Large intestine (tissue), 3 donors: ENCODE results near the gene PAMR1. TPM values are rescaled to one million over a fixed set of nuclear protein-coding genes. Genes with fewer than 3 reads are reported as not detected.
A peak's percentile ranks its signal among the peaks of the same experiment; 100 is the strongest.

Experiments
- DNase-seq, 2 donors: peaks; one replicate each; pipeline versions ENCODE4 v3.0.0 to v3.0.0-alpha.2; 2013
- H3K27ac ChIP-seq: one replicate; pipeline ENCODE4 v1.5.1; 2013; ENCODE audit warnings: low read length
- H3K27me3 ChIP-seq: 2 replicates; pipeline ENCODE4 v1.6.1; 2013; ENCODE audit warnings: low read length; ENCODE audit not compliant: control insufficient read depth, insufficient read depth
- H3K36me3 ChIP-seq: 2 replicates; pipeline ENCODE4 v1.6.1; 2013; ENCODE audit warnings: low read length; ENCODE audit not compliant: control insufficient read depth, insufficient read depth
- H3K4me1 ChIP-seq: one replicate; pipeline ENCODE4 v1.6.1; 2013; ENCODE audit warnings: low read length; ENCODE audit not compliant: control insufficient read depth, insufficient read depth
- H3K4me3 ChIP-seq: one replicate; pipeline ENCODE4 v1.5.1; 2013; ENCODE audit warnings: low read length
- H3K9me3 ChIP-seq: one replicate; pipeline ENCODE4 v1.6.1; 2013; ENCODE audit warnings: mild to moderate bottlenecking, low read depth, low read length, moderate library complexity; ENCODE audit not compliant: control insufficient read depth
- WGBS: methylation state at CpG from one replicate; pipeline ENCODE4 v1.1.5; 2013; ENCODE audit warnings: low lambda C conversion rate; ENCODE audit not compliant: insufficient coverage; 5-methylcytosine and 5-hydroxymethylcytosine counted together
- polyA plus RNA-seq: library from polyadenylated mRNA; unstranded; fragments of 120-200 nt; gene quantifications from one replicate; pipeline ENCODE4 v1.2.1, GENCODE V29; 2013

The PAMR1 gene
- polyA plus RNA-seq, 1 donor, result 8.3 TPM

DNA sequence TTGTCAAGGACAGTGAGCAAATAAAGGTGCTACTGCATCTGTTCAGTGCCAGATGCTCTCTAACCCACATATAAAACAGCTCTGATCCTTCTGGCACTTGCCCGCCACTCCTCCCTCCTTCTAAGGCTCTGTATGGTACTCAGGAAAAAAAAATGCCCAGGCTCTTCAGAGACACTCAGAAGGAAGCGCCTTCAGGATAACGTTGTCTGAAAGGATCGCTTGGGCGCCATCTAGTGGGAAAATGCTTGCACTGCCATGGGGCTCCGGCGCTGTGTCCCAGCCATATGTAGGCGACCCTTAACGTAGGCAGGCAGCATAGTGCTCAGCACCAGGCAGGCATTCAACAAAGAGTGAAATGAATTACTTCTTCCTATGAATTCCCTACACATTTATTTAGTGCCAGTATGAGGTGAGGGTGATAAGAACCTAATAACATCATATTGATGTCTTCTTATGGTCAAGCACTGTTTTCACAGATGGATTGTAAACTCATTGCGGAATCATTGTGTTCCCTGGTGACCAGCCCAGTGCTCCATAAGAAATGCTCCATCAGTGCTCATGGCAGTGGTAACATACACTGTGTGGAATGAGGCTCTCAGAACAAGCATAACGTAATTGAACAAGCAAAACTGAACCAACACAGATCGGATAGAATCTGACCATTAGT, 39.6 kb downstream of the PAMR1 start:
- no peaks in the 10 kb centered on the region for H3K9me3 ChIP-seq

DNA sequence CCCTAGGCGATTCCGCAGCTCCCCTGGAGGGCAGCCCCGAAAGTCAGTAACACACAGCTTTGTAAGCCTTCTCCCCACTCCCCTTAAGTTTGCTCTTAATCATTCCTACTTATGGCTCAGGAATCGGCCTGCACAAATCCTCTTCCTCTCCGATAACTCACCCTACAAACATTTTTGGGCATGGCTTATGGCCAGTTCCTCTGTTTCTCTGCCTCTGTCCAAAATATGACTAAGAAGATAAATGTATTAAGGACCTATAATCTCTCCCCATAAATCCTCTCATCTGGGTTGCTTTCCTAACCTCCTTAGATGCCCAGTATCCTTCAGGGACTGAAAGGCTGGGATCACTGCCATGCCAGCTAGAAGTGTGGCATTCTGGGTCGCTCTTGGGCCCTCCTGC, 41.0 kb downstream of the PAMR1 start:
- 100% methylated on average over 3 of the region's 6 CpGs for WGBS
- Histone ChIP-seq H3K4me3 (no peak overlapping the region), H3K9me3 (no peaks in the 10 kb centered on the region)

More for the DNA sequence above, 39.6 kb downstream of the PAMR1 start:
- DNase-seq, result peak; percentile 59 to 62
- H3K4me1 ChIP-seq, result no peaks in the 10 kb centered on the region
- peaks cover 2% of the 10 kb centered on the region for H3K27me3 ChIP-seq
- H3K27ac ChIP-seq, result no peak overlapping the region
- H3K36me3 ChIP-seq, result no peaks in the 10 kb centered on the region
- no peak overlapping the region for H3K4me3 ChIP-seq
- 92% methylated on average over 2 of the region's 12 CpGs for WGBS

DNA sequence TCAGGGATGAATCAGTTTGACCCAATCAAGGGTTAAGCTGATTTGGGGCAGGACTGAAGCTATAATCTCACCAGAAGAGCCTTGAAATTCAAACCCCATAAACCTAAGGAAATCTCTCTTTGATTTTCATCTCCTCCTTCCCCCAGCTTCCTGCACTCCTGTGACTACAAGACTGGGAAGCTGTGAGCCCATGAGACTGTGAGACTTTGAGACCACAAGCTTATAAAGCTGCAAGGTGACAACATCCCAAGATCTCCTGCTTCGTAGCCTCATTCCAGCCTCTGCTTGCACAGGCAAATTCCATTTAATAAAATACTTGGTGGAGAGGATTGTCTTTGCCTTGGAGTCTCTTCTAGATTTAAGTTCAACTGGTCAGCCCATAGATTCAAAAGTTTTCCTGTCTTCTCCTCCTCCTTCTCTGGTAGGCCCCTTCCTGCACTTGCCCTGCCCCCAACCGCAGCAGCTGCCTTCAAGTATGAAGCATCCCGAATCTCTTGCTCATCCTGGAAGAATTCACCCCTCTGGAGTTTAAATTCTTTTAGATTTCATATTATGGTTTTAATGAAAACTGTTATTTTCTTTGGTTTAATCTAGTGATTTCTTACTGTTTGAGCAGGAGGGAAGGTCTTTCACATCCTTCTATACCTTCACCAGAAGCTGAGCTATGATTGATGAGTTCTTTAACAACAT, 42.1 kb downstream of the PAMR1 start:
- Histone ChIP-seq H3K4me1 (no peaks in the 10 kb centered on the region), H3K27me3 (peaks cover 2% of the 10 kb centered on the region), H3K36me3 (no peaks in the 10 kb centered on the region), H3K4me3 (no peak overlapping the region), H3K27ac (no peak overlapping the region), H3K9me3 (no peaks in the 10 kb centered on the region)
- WGBS, result no CpG with 5 or more reads among the region's 3 CpGs
- no peak for DNase-seq

More for the DNA sequence above, 41.0 kb downstream of the PAMR1 start:
- no peak for DNase-seq
- no peaks in the 10 kb centered on the region for H3K36me3 ChIP-seq
- H3K27ac ChIP-seq, result no peak overlapping the region
- H3K27me3 ChIP-seq, result peaks cover 2% of the 10 kb centered on the region
- no peaks in the 10 kb centered on the region for H3K4me1 ChIP-seq

DNA sequence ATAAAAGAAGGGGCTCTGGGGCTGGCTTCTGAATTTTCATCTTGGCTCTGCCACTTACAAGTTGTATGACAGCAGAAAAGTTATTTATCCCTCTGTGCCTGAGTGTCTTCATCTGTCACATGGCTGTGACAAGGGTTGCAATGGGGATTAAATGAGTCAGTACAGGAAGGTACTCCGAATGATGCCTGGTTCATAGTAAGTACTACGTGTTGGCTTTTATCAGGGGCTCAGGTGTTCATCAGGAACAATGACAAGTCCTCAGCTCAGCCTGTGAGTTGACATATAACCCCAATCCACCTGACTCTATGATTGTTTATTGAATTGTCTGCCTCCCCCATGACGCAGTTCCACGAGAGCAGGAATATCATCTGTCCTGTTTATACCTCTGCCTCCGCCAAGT, 45.7 kb downstream of the PAMR1 start:
- WGBS, result 86% methylated on average over 3 of the region's 5 CpGs
- Histone ChIP-seq H3K4me1 (no peaks in the 10 kb centered on the region), H3K4me3 (no peak overlapping the region), H3K9me3 (no peaks in the 10 kb centered on the region), H3K27ac (no peak overlapping the region), H3K36me3 (no peaks in the 10 kb centered on the region), H3K27me3 (peaks cover 8% of the 10 kb centered on the region)
- DNase-seq, result no peak

DNA sequence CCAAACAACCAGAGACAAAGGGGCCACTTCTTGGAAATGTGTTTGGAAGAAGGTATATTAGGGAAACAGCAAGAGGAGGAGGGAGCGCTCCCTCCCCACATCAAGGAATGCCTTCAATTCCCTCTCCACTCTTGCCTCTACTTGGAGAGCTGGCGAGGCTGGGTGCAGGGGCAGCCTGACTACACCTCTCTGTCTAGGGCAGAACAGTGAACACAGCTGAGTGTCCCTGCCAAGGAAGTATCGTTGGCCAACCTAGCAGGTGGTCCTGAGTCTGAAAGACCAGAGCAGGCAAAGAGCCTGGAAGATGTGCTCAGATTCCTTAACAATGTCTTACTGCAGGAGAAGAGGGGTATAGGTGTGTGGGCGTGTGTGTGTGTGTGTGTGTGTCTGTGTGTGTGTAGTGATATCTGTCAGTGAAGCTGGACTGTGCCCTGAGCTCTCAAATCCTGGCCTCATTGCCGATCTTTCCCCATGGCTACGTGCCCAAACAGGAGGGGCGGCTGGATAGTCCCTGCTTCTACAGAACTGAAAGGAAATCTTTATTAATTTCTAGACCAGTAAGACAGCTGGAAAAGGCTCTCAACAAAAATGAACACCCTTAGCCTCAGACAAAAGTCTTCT, 46.8 kb downstream of the PAMR1 start:
- DNase-seq, result peak; percentile 13 to 61
- H3K36me3 ChIP-seq, result no peaks in the 10 kb centered on the region
- H3K4me3 ChIP-seq, result no peak overlapping the region
- no CpG with 5 or more reads among the region's 7 CpGs for WGBS
- H3K4me1 ChIP-seq, result no peaks in the 10 kb centered on the region
- H3K27ac ChIP-seq, result no peak overlapping the region
- H3K9me3 ChIP-seq, result no peaks in the 10 kb centered on the region
- H3K27me3 ChIP-seq, result peaks cover 8% of the 10 kb centered on the region

DNA sequence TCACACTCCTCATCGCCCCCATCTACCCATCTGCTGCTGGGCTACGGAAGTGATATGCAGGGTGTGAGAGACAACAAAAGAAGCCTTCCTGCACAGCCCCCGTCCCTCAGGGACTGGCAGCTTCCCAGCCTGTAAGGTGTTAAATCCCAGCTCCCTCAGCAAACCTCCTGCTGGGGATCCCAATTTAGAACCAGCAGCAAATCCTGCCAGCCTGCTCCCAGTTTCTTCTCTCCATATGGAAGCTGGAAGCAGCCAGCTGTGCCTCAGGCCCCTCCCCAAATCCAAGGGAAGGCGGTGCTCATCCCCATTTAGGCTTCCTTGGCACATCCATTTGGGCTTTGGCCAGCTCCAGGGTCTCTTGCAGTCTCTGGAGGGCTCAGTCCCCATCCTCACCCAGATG, 47.5 kb downstream of the PAMR1 start:
- no CpG with 5 or more reads among the region's 4 CpGs for WGBS
- H3K36me3 ChIP-seq, result no peaks in the 10 kb centered on the region
- no peak overlapping the region for H3K4me3 ChIP-seq
- DNase-seq, result no peak
- no peaks in the 10 kb centered on the region for H3K9me3 ChIP-seq
- H3K4me1 ChIP-seq, result no peaks in the 10 kb centered on the region
- H3K27ac ChIP-seq, result no peak overlapping the region
- H3K27me3 ChIP-seq, result peaks cover 8% of the 10 kb centered on the region

DNA sequence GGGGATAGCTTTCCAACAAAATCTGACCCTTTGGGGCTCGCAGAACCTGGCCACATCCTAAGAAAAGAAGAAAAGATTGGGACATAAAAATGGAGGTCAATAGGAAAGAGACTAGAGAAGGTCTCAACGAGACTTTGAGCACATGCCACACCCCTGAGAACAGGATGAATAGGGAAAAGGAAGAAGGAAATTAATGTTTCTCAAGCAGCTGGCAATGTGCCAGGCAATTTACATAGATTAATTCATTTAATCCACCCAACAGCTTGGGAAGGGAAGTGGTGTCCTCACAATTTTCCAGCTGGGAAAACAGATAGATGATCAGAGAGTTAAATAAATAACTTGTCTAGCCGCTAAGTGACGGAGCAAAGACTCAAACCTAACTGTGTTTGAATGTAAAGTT, 50.7 kb downstream of the PAMR1 start:
- DNase-seq, result no peak

DNA sequence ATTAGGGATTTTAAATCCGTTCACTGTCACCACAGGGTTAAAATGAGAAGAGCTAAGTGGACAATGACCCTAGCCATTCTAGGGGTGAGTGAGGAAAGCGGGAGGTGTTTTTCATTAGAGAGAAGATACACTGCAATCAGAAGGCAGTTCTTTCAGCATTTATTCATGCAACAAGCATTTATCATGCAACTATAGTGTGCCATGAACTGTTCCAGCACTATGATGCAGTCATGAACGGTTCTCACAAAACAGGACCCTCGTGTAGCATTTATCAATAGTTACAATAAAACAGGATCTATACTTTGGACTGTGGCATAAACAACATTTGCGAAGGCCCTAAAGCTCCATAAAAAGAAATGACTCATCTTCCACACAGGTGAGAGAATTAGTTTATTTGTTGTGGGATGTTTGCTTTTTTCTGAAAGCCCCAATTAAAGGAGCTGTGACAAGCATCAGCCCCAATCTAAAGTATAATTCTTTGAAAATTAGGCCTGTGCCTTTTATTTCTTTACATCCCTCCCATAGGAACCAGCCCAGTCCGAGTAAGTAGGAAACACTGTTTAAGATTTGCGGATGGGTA, 51.5 kb downstream of the PAMR1 start:
- 40% methylated on average over 1 of the region's 7 CpGs for WGBS
- no peaks in the 10 kb centered on the region for H3K4me1 ChIP-seq
- peaks cover 11% of the 10 kb centered on the region for H3K27me3 ChIP-seq
- H3K9me3 ChIP-seq, result no peaks in the 10 kb centered on the region
- no peak overlapping the region for H3K27ac ChIP-seq
- no peak for DNase-seq
- H3K4me3 ChIP-seq, result no peak overlapping the region
- H3K36me3 ChIP-seq, result no peaks in the 10 kb centered on the region

More for the DNA sequence above, 50.7 kb downstream of the PAMR1 start:
- no peaks in the 10 kb centered on the region for H3K4me1 ChIP-seq
- H3K4me3 ChIP-seq, result no peak overlapping the region
- peaks cover 8% of the 10 kb centered on the region for H3K27me3 ChIP-seq
- no peak overlapping the region for H3K27ac ChIP-seq
- H3K36me3 ChIP-seq, result no peaks in the 10 kb centered on the region
- no peaks in the 10 kb centered on the region for H3K9me3 ChIP-seq
- no CpG with 5 or more reads among the region's 4 CpGs for WGBS

DNA sequence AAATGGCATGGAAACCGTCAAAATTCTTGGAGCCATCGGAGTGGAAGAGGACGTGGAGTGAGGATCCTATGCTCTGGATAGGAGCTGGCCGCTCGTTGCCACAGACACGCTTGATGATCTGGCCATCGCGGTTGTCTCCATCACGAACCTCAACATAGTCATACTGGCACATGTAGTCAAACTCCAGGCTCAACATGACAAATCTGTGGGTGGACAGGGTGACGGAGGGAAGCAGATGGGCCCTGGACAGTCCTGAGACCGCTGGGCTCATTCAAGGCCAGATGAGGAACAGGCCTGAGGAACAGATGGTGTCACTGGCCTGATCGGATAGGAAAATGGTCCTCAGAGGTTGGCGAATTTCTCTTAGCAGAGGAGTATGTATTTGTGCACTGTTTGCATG, 54.8 kb downstream of the PAMR1 start:
- H3K27ac ChIP-seq, result no peak overlapping the region
- peaks cover 5% of the 10 kb centered on the region for H3K27me3 ChIP-seq
- DNase-seq, result no peak
- no peak overlapping the region for H3K4me3 ChIP-seq
- H3K9me3 ChIP-seq, result no peaks in the 10 kb centered on the region
- H3K36me3 ChIP-seq, result no peaks in the 10 kb centered on the region
- no peaks in the 10 kb centered on the region for H3K4me1 ChIP-seq
- WGBS, result 80% methylated on average over 1 of the region's 13 CpGs

DNA sequence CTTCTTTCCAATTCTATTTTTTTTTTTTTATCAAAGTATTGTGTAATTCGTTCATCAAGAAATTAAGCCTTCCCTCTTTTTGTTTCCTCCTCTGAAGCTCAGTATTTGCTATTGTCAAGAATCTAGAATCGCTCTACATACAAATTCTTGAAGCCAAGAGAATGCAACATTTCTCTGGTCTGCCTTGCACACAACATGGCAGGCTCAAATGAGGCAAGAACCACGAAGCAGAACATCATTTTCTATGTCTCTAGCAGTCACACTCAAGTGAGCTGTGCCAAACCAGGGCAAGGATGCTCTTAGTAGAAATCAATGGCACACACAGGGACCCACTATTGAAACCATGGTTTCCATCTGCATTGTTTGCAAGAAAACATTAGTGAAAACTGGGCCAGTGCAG, 59.4 kb downstream of the PAMR1 start:
- no peak for DNase-seq
- 100% methylated on average over 2 of the region's 3 CpGs for WGBS
- Histone ChIP-seq H3K9me3 (no peaks in the 10 kb centered on the region), H3K4me1 (no peaks in the 10 kb centered on the region), H3K36me3 (no peaks in the 10 kb centered on the region), H3K27me3 (peaks cover 5% of the 10 kb centered on the region), H3K4me3 (no peak overlapping the region), H3K27ac (no peak overlapping the region)
